Activated B cell treated with CpG ODN at 0.5 μM for 24 hours (primary cell): ENCODE results near the gene SMIM22. TPM values are rescaled to one million over a fixed set of nuclear protein-coding genes. Genes with fewer than 3 reads are reported as not detected.

Source experiments
- ATAC-seq: fragments of 200-7000 bp; cut with Tn5 transposase; one replicate; pipeline ENCODE4 v1.10.0; 2021; ENCODE audit warnings: low read depth, mild to moderate bottlenecking, moderate library complexity
- CTCF ChIA-PET: fragments of 350-600 bp; sonication (Branson Sonifier 250); formaldehyde crosslinking; loops from one replicate; lab custom pipeline; 2021; ENCODE audit warnings: antibody characterized with exemption; lab: Charles Lee
- POLR2A ChIA-PET: fragments of 350-600 bp; sonication (Branson Sonifier 250); formaldehyde crosslinking; loops from one replicate; lab custom pipeline; 2021; ENCODE audit warnings: antibody characterized with exemption; lab: Charles Lee
- DNase-seq: peaks from one replicate; pipeline ENCODE4 v3.0.0; 2022
- H3K27ac Mint-ChIP-seq: one replicate; pipeline ENCODE4 v1.8.0; 2020; ENCODE audit warnings: mixed read lengths
- H3K27me3 Mint-ChIP-seq: one replicate; pipeline ENCODE4 v1.8.0; 2021; ENCODE audit warnings: mixed read lengths
- H3K36me3 Mint-ChIP-seq: one replicate; pipeline ENCODE4 v1.8.0; 2021; ENCODE audit warnings: low read depth, mixed read lengths
- H3K4me1 Mint-ChIP-seq: one replicate; pipeline ENCODE4 v1.8.0; 2021; ENCODE audit warnings: mixed read lengths
- H3K4me3 Mint-ChIP-seq: one replicate; pipeline ENCODE4 v1.8.0; 2020; ENCODE audit warnings: mild to moderate bottlenecking, mixed read lengths
- H3K9me3 Mint-ChIP-seq: one replicate; pipeline ENCODE4 v1.8.0; 2020; ENCODE audit warnings: mixed read lengths
- intact Hi-C: fragments of 100-400 bp; cut with micrococcal nuclease; formaldehyde crosslinking; loops from one replicate; pipeline ENCODE4 v1.15.1; 2024
- total RNA-seq: library from RNA; stranded (reverse); gene quantifications from 2 replicates; pipeline ENCODE4 v1.2.3, GENCODE V29; 2022
- TF ChIP-seq, protein P1 (sequence below): fragments of 200-600 bp; IDR thresholded peaks from one replicate; pipeline ENCODE4 v1.8.0; 2022; ENCODE audit warnings: antibody characterized with exemption, mild to moderate bottlenecking

SMIM22 gene
- total RNA-seq, 1 donor from 2014 or later = not detected

DNA sequence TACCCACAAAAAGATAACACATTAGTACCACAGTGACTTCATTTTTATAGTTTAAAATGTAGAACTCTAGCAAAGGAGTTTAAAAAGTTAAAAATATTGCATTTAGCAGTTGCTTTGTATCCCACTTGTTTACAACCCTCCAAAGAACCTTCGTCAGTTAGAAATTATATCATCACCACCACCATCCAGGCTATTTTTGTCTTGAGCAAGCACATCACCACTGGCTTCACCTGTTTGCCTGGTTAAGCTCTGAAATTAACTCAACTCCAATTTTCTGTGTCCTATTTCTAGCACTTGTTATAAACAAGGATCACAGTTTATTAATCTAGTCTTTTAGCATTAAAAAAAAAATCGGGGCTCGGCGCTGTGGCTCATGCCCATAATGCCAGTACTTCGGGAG, 45.8 kb downstream of the SMIM22 start:
- no peaks in the 10 kb centered on the region for H3K9me3 Mint-ChIP-seq
- POLR2A ChIA-PET = interaction anchor here (1.4 kb wide), 1 partner anchor 39 kb away, joined by 3 read pairs; the partner anchor contains the start of gene ROGDI
- H3K4me1 Mint-ChIP-seq = peaks cover 12% of the 10 kb centered on the region

More for the DNA sequence above, 45.8 kb downstream of the SMIM22 start:
- CTCF ChIA-PET = no interaction called here
- TF ChIP-seq, protein P1, sequence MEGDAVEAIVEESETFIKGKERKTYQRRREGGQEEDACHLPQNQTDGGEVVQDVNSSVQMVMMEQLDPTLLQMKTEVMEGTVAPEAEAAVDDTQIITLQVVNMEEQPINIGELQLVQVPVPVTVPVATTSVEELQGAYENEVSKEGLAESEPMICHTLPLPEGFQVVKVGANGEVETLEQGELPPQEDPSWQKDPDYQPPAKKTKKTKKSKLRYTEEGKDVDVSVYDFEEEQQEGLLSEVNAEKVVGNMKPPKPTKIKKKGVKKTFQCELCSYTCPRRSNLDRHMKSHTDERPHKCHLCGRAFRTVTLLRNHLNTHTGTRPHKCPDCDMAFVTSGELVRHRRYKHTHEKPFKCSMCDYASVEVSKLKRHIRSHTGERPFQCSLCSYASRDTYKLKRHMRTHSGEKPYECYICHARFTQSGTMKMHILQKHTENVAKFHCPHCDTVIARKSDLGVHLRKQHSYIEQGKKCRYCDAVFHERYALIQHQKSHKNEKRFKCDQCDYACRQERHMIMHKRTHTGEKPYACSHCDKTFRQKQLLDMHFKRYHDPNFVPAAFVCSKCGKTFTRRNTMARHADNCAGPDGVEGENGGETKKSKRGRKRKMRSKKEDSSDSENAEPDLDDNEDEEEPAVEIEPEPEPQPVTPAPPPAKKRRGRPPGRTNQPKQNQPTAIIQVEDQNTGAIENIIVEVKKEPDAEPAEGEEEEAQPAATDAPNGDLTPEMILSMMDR = no peak
- Mint-ChIP-seq H3K27me3 (no peaks in the 10 kb centered on the region), H3K27ac (no peak overlapping the region), H3K36me3 (peaks cover 89% of the 10 kb centered on the region), H3K4me3 (no peak overlapping the region)
- intact Hi-C loops = no loop called here
- no peak for DNase-seq
- no peak for ATAC-seq

Other genes starting within 250 kb of the SMIM22 start
- 0.13 and 0.15 TPM in 2 replicates for gene C16orf96, start 239.0 kb upstream of the SMIM22 start, total RNA-seq
- gene UBALD1, start 180.5 kb upstream of the SMIM22 start, total RNA-seq = 17.2 and 23.4 TPM in 2 replicates
- 69.6 and 88.6 TPM in 2 replicates for gene MGRN1, start 170.5 kb upstream of the SMIM22 start, total RNA-seq
- gene NUDT16L1, start 101.8 kb upstream of the SMIM22 start, total RNA-seq = 32.0 and 32.9 TPM in 2 replicates
- 17.9 and 21.9 TPM in 2 replicates for gene ANKS3, start 61.1 kb upstream of the SMIM22 start, total RNA-seq
- gene DNAAF8, start 60.8 kb upstream of the SMIM22 start, total RNA-seq = 0.29 and 0.31 TPM in 2 replicates
- 14.3 and 19.1 TPM in 2 replicates for gene ZNF500, start 28.2 kb upstream of the SMIM22 start, total RNA-seq
- gene SEPTIN12, start 7.0 kb upstream of the SMIM22 start, total RNA-seq = not detected in 2 replicates
- gene ROGDI, start 7.3 kb downstream of the SMIM22 start, total RNA-seq = 5.4 and 6.8 TPM in 2 replicates
- gene GLYR1, start 51.9 kb downstream of the SMIM22 start, total RNA-seq = 138 and 156 TPM in 2 replicates
- 33.4 and 36.1 TPM in 2 replicates for gene UBN1, start 52.1 kb downstream of the SMIM22 start, total RNA-seq
- 0.04 TPM in 1 of 2 replicates, not detected in the other for gene PPL, start 141.8 kb downstream of the SMIM22 start, total RNA-seq
- not detected in 2 replicates for gene SEC14L5, start 163.0 kb downstream of the SMIM22 start, total RNA-seq
- gene NAGPA, start 238.6 kb downstream of the SMIM22 start, total RNA-seq = 23.8 and 24.2 TPM in 2 replicates